Hepatocyte (in vitro differentiated cells): ENCODE measurements around the gene OLFM1. TPM values are rescaled to one million over a fixed set of nuclear protein-coding genes. Genes with fewer than 3 reads are reported as not detected.
"Not testable (repeated sequence)": the region's sequence is repeated elsewhere in the genome, so short reads cannot be mapped to it uniquely, and the experiment has no call there.

ENCODE experiments used
- DNase-seq: peaks from one replicate; pipeline ENCODE4 v3.0.0-alpha.2; 2016; ENCODE audit warnings: low spot score
- H2AFZ ChIP-seq: fragments of 200-600 bp; sonication (generic); 2 replicates; pipeline ENCODE4 v1.6.0; 2016; ENCODE audit warnings: antibody characterized with exemption, mild to moderate bottlenecking
- H3K27ac ChIP-seq: fragments of 200-600 bp; sonication (generic); 2 replicates; pipeline ENCODE4 v1.5.1; 2016; ENCODE audit warnings: mild to moderate bottlenecking
- H3K27me3 ChIP-seq: fragments of 200-600 bp; sonication (generic); 2 replicates; pipeline ENCODE4 v1.6.1; 2016
- H3K36me3 ChIP-seq: fragments of 200-600 bp; sonication (generic); replicated peaks from 2 replicates; pipeline ENCODE4 v1.5.1; 2016; ENCODE audit warnings: low read depth; ENCODE audit not compliant: insufficient read depth
- H3K4me1 ChIP-seq: fragments of 200-600 bp; sonication (generic); 2 replicates; pipeline ENCODE4 v1.5.1; 2016; ENCODE audit warnings: mild to moderate bottlenecking, moderate library complexity; ENCODE audit not compliant: insufficient read depth
- H3K4me2 ChIP-seq: fragments of 200-600 bp; sonication (generic); 2 replicates; pipeline ENCODE4 v1.6.0; 2016
- H3K4me3 ChIP-seq: fragments of 200-600 bp; sonication (generic); 2 replicates; pipeline ENCODE4 v1.5.1; 2016; ENCODE audit warnings: mild to moderate bottlenecking
- H3K79me2 ChIP-seq: fragments of 200-600 bp; sonication (generic); 2 replicates; pipeline ENCODE4 v1.6.0; 2017; ENCODE audit warnings: mild to moderate bottlenecking
- H3K9me2 ChIP-seq: fragments of 200-600 bp; sonication (generic); replicated peaks from 2 replicates; pipeline ENCODE4 v1.6.0; 2017; ENCODE audit warnings: mild to moderate bottlenecking; ENCODE audit not compliant: insufficient read depth
- H3K9me3 ChIP-seq: fragments of 200-600 bp; sonication (generic); 2 replicates; pipeline ENCODE4 v1.5.1; 2016; ENCODE audit warnings: low read depth, mild to moderate bottlenecking
- H4K20me1 ChIP-seq: fragments of 200-600 bp; sonication (generic); 2 replicates; pipeline ENCODE4 v1.6.0; 2016; ENCODE audit warnings: mild to moderate bottlenecking; ENCODE audit not compliant: insufficient read depth, poor library complexity, severe bottlenecking
- CTCF ChIP-seq: fragments of 200-600 bp; sonication (generic); IDR thresholded peaks from 2 replicates; pipeline ENCODE4 v1.5.1; 2016; ENCODE audit warnings: antibody characterized with exemption, mild to moderate bottlenecking; ENCODE audit not compliant: poor library complexity
- EZH2 ChIP-seq: fragments of 200-600 bp; sonication (generic); IDR thresholded peaks from 2 replicates; pipeline ENCODE4 v1.6.1; 2016; ENCODE audit warnings: antibody characterized with exemption, mild to moderate bottlenecking, borderline replicate concordance
- EZH2phosphoT487 ChIP-seq: fragments of 200-600 bp; sonication (generic); IDR thresholded peaks from one replicate; pipeline ENCODE4 v1.6.1; 2018; ENCODE audit warnings: antibody characterized with exemption, mild to moderate bottlenecking, low read depth, moderate library complexity; ENCODE audit not compliant: unreplicated experiment, severe bottlenecking
- WGBS: methylation state at CpG from one replicate; pipeline ENCODE4 v1.1.6; 2016; ENCODE audit warnings: low lambda C conversion rate; ENCODE audit errors: missing lambda C conversion rate; 5-methylcytosine and 5-hydroxymethylcytosine counted together
- polyA plus RNA-seq: library from polyadenylated mRNA; unstranded; fragments of >200 nt; fragmentation: Nextera tagmentation; extraction: Ambion mirVana; gene quantifications from 2 replicates; pipeline ENCODE4 v1.2.1, GENCODE V29; 2016
- total RNA-seq: library from RNA; depleted of rRNA; stranded (reverse); fragments of >200 nt; gene quantifications from 2 replicates; pipeline ENCODE4 v1.2.3, GENCODE V29; 2014

OLFM1 gene
- total and polyA plus RNA-seq, 2 experiments from 2014 or later: 0.94 to 4.8 TPM

- H3K9me3 ChIP-seq: no peaks in the 10 kb centered on the region
- no peak for DNase-seq
- H3K4me1 ChIP-seq: no peaks in the 10 kb centered on the region
- H4K20me1 ChIP-seq: no peaks in the 10 kb centered on the region
- TF ChIP-seq EZH2phosphoT487 (no peak), EZH2 (no peak), CTCF (no peak)
- no peaks in the 10 kb centered on the region for H3K79me2 ChIP-seq
- H3K27ac ChIP-seq: no peak overlapping the region
- H3K9me2 ChIP-seq: no peaks in the 10 kb centered on the region
- H3K4me3 ChIP-seq: no peak overlapping the region
- H2AFZ ChIP-seq: no peak overlapping the region
- H3K36me3 ChIP-seq: no peaks in the 10 kb centered on the region
- no peak overlapping the region for H3K4me2 ChIP-seq
- 91% methylated on average over 5 of the region's 5 CpGs for WGBS
- peaks cover 8% of the 10 kb centered on the region for H3K27me3 ChIP-seq
Observed at GRCh38 chr9:135062254-135062653, 25.2 kb upstream of the OLFM1 start.

- H4K20me1 ChIP-seq, H3K27ac ChIP-seq, H3K4me1 ChIP-seq, H3K9me2 ChIP-seq, DNase-seq, H3K4me3 ChIP-seq, H3K9me3 ChIP-seq, H3K4me2 ChIP-seq, H3K79me2 ChIP-seq, H2AFZ ChIP-seq, H3K36me3 ChIP-seq: not testable (repeated sequence)
- 67% methylated on average over 4 of the region's 4 CpGs for WGBS
- peaks cover 12% of the 10 kb centered on the region for H3K27me3 ChIP-seq
Observed at GRCh38 chr9:135063466-135063865, 24.0 kb upstream of the OLFM1 start.

GRCh38 chr9:135063888-135064287, 23.6 kb upstream of the OLFM1 start:
- H3K4me3 ChIP-seq, H3K27me3 ChIP-seq, H2AFZ ChIP-seq, H3K9me3 ChIP-seq, H4K20me1 ChIP-seq, H3K4me1 ChIP-seq, DNase-seq, H3K9me2 ChIP-seq, H3K27ac ChIP-seq, H3K36me3 ChIP-seq, H3K4me2 ChIP-seq, H3K79me2 ChIP-seq: not testable (repeated sequence)
- WGBS: 64% methylated on average over 4 of the region's 4 CpGs

GRCh38 chr9:135065151-135065550, 22.3 kb upstream of the OLFM1 start:
- Histone ChIP-seq H3K79me2 (no peaks in the 10 kb centered on the region), H3K9me2 (no peaks in the 10 kb centered on the region), H3K36me3 (no peaks in the 10 kb centered on the region), H4K20me1 (no peaks in the 10 kb centered on the region), H3K27ac (no peak overlapping the region), H3K9me3 (no peaks in the 10 kb centered on the region), H3K4me1 (no peaks in the 10 kb centered on the region), H3K4me3 (no peak overlapping the region), H3K27me3 (peaks cover 7% of the 10 kb centered on the region), H2AFZ (no peak overlapping the region), H3K4me2 (no peak overlapping the region)
- DNase-seq: no peak
- TF ChIP-seq CTCF (no peak), EZH2 (no peak), EZH2phosphoT487 (no peak)
- 84% methylated on average over 4 of the region's 4 CpGs for WGBS

- DNase-seq: no peak
- Histone ChIP-seq H3K9me3 (no peaks in the 10 kb centered on the region), H3K27me3 (peaks cover 7% of the 10 kb centered on the region), H3K4me2 (no peak overlapping the region), H3K9me2 (no peaks in the 10 kb centered on the region), H3K27ac (no peak overlapping the region), H4K20me1 (no peaks in the 10 kb centered on the region), H3K79me2 (no peaks in the 10 kb centered on the region), H2AFZ (no peak overlapping the region), H3K36me3 (no peaks in the 10 kb centered on the region), H3K4me3 (no peak overlapping the region), H3K4me1 (no peaks in the 10 kb centered on the region)
- TF ChIP-seq CTCF (no peak), EZH2 (no peak), EZH2phosphoT487 (no peak)
- 78% methylated on average over 3 of the region's 4 CpGs for WGBS
Observed at GRCh38 chr9:135065804-135066203, 21.7 kb upstream of the OLFM1 start.
